Renal pelvis (tissue), 3 donors: ENCODE data around the gene EML2. TPM values are rescaled to one million over a fixed set of nuclear protein-coding genes. Genes with fewer than 3 reads are reported as not detected.

Experiments
- polyA plus RNA-seq, 3 donors: library from polyadenylated mRNA; unstranded; fragments of 120-200 nt; gene quantifications; one replicate each; pipeline ENCODE4 v1.2.1, GENCODE V29; 2013; ENCODE audit not compliant: insufficient read length in 3 of 3

The EML2 gene
- polyA plus RNA-seq, 3 donors: 19.8 to 25.9 (median 24.9) TPM

Other genes with a start within 250 kb of the EML2 start
- 10 to 100 TPM in 2 of 3 donors, 1 to 10 TPM in 1; 9.0 to 12.3 (median 10.9) TPM for gene PPP1R13L, start 234.3 kb downstream of the EML2 start, polyA plus RNA-seq
- 1 to 10 TPM; 3.8 to 6.0 (median 5.4) TPM for gene POLR1G, start 232.8 kb downstream of the EML2 start, polyA plus RNA-seq
- gene ERCC1, start 215.5 kb downstream of the EML2 start, polyA plus RNA-seq: 10 to 100 TPM; 83.0 to 97.5 (median 89.9) TPM
- gene FOSB, start 171.4 kb downstream of the EML2 start, polyA plus RNA-seq: 10 to 100 TPM in 2 of 3 donors, 1 to 10 TPM in 1; 9.8 to 13.1 (median 11.1) TPM
- 1 to 10 TPM; 5.0 to 8.3 (median 8.2) TPM for gene RTN2, start 142.3 kb downstream of the EML2 start, polyA plus RNA-seq
- under 1 TPM; 0.13 to 0.68 (median 0.56) TPM for gene PPM1N, start 141.0 kb downstream of the EML2 start, polyA plus RNA-seq
- gene VASP, start 131.9 kb downstream of the EML2 start, polyA plus RNA-seq: 10 to 100 TPM; 44.9 to 48.7 (median 47.1) TPM
- gene OPA3, start 54.6 kb downstream of the EML2 start, polyA plus RNA-seq: 10 to 100 TPM in 2 of 3 donors, 1 to 10 TPM in 1; 9.9 to 12.6 (median 12.4) TPM
- gene GPR4, start 37.2 kb downstream of the EML2 start, polyA plus RNA-seq: 1 to 10 TPM; 3.7 to 5.6 (median 3.8) TPM
- under 1 TPM; 0.48 to 0.81 (median 0.52) TPM for gene GIPR, start 28.8 kb upstream of the EML2 start, polyA plus RNA-seq
- 100 to 1,000 TPM; 296 to 376 (median 352) TPM for gene SNRPD2, start 52.6 kb upstream of the EML2 start, polyA plus RNA-seq
- 10 to 100 TPM in 2 of 3 donors, 1 to 10 TPM in 1; 9.4 to 10.7 (median 10.1) TPM for gene QPCTL, start 53.3 kb upstream of the EML2 start, polyA plus RNA-seq
- 10 to 100 TPM; 17.1 to 24.0 (median 18.6) TPM for gene FBXO46, start 91.5 kb upstream of the EML2 start, polyA plus RNA-seq
- not detected for gene MEIOSIN, start 94.0 kb upstream of the EML2 start, polyA plus RNA-seq
- gene SIX5, start 129.9 kb upstream of the EML2 start, polyA plus RNA-seq: 10 to 100 TPM; 22.7 to 33.5 (median 31.4) TPM
- gene DMPK, start 143.1 kb upstream of the EML2 start, polyA plus RNA-seq: 10 to 100 TPM; 48.6 to 70.8 (median 64.3) TPM
- gene DMWD, start 153.4 kb upstream of the EML2 start, polyA plus RNA-seq: 10 to 100 TPM; 36.1 to 47.1 (median 41.3) TPM
- not detected for gene RSPH6A, start 175.9 kb upstream of the EML2 start, polyA plus RNA-seq
- 10 to 100 TPM; 60.4 to 72.1 (median 66.5) TPM for gene SYMPK, start 223.8 kb upstream of the EML2 start, polyA plus RNA-seq
- gene FOXA3, start 224.9 kb upstream of the EML2 start, polyA plus RNA-seq: under 1 TPM; 0.15 to 0.26 (median 0.21) TPM
- gene IRF2BP1, start 246.7 kb upstream of the EML2 start, polyA plus RNA-seq: 10 to 100 TPM; 20.3 to 32.8 (median 27.2) TPM